Activated CD4-positive, alpha-beta T cell treated with anti-CD3 and anti-CD28 coated beads, Interleukin-2, amount 50 U/mL, for 16 hours (primary cell): ENCODE measurements around the gene ZSCAN10.
A peak's percentile ranks its signal among the peaks of the same experiment; 100 is the strongest.

Source experiments
- DNase-seq: peaks from one replicate; pipeline ENCODE4 v3.0.0-alpha.2; 2020

ZSCAN10 gene

GRCh38 chr16:3101841-3102470 is 2.9 kb upstream of the ZSCAN10 start:
- DNase-seq, result peak; percentile 54

- DNase-seq, result peak; percentile 80
Measured at GRCh38 chr16:3101018-3101840, 2.1 kb upstream of the ZSCAN10 start.

DNA sequence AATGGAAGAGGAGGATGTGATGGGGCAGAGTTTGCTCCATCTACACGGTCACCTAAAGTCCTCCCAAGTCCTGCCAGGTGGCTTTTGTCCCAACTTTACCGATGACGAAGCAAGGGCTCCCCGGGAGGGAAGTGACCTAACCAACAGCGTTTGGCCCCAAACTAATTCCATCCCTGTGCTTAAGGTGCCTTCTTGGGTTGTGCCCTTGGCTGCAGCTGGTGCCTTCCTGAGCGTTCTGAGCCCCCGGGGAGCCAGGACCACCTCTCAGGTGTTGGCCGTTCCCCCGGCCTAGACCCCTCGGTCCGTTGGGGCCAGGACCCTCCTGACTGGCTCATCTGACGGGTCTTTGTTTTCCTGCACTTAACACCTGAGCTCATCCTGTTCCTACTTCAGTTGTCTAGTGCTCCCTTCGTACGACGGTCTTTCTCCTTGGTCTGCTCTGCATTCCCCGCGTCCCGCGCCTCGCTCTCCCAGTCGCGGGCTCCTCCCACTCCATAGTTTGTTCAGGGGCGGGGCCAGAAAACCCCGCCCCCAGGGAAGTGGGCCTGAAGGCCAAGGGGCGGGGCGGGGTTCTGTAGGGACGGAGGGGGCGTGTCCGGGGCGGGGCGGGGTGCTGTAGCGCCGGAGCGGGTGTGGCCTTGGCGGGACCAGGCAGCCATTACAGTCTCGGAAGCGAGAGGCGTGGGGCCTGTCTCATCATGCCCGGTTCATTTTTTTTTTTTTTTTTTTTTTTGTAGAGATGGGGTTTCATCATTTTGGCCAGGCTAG is 822 bp upstream of the ZSCAN10 start:
- peak; percentile 95 for DNase-seq

DNA sequence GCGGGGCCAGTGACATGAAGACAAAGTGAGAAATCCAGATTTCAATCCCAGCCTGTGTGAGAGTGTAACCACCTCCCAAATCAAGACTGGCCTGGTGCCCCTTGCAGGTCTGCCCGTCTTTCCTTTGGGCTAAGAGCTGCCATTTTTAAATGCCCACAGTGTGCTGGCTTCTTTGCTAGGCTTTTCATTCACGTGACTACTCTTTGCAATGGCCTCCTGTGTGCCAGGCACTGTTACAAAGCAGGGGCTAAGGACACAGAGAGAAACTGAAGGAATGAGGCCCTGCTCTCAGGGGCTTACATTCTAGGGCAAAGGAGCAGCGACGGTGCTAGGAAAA is 269 bp upstream of the ZSCAN10 start:
- no peak for DNase-seq

DNA sequence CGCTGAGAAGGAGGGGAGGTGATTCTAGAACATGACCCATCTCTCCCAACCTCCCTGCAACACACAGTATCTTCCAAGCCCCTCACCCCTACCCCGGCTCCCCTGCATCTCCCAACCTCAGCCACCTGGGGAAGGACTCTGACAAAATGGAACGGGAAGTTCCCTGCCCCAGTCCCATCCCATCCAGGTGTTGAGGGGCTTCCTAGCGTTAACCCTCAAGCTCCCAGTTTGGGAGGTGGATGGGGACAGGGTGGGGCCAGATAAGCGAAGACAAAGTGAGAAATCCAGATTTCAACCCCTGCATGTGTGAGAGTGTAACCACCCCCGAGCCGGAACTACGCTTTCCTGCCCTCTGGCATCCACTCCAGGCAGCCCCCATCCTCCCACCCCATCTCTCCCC is 1.8 kb downstream of the ZSCAN10 start:
- no peak for DNase-seq

DNA sequence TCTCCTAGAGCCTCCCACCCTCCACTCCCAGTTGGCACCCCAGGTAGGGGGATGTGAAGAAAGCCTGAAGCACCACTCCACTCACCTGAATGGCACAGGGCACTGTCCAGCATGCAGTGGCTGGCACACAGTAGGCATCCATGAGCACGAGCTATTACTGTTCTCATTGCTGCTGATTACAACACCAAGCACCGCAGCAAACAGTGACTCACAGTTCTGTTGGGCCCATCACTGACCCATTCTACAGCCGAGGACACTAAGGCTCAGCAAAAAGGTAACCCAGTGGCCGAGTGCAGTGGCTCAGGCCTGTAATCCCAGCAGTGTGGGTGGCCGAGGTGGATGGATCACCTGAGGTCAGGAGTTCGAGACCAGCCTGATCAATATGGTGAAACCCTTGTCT is 2.7 kb downstream of the ZSCAN10 start:
- DNase-seq, result no peak

GRCh38 chr16:3095869-3096268 is 3.2 kb downstream of the ZSCAN10 start:
- DNase-seq, result peak; percentile 80

DNA sequence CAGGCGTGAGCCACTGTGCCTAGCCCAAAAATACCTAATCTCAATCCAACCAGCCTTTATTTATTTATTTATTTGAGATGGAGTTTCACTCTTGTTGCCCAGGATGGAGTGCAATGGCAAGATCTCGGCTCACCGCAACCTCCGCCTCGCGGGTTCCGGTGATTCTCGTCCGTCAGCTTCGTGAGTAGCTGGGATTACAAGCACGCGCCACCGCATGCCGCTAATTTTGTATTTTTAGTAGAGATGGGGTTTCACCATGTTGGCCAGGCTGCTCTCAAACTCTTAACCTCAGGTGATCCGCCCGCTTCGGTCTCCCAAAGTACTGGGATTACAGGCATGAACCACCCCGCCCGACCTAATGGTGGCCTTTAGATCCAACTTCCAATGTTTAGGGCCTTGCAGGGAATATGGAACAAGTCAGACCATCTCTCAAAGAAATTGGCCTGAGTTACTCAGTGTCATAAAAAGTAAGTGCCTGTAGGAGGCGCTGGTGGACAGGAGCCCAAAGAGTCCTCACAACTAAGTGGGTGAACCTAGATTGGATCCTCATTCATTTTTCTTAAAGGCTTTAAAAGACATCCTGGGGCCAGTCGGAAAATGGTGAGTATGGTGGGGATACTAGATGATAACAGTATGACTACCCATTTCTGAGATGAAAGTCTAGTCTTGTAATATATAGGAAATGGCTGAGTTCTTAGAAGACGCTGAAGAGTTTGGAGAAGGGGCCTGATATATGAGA is 4.6 kb downstream of the ZSCAN10 start:
- peak; percentile 71 for DNase-seq

DNA sequence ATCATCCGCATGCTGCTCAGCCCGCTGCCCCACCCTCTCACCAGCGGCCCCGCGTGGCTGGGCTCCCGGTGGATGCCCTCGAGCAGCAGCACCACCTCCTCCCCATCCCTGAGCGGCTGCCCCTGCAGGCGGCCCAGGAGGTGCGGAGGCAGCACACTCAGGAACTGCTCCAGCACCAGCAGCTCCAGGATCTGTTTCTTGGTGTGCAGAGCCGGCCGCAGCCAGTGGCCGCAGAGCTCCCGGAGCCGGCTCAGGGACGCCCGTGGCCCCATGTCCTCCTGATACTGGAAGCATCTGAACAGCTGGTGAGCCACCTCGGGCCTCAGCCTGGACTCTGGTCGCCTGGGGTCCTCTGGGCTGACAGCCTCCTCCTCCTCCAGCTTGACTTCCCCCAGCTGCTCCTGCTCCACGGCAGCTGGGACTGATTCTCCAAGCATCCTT is 6.6 kb downstream of the ZSCAN10 start:
- DNase-seq, result no peak

- no peak for DNase-seq
Measured at GRCh38 chr16:3091551-3091950, 7.5 kb downstream of the ZSCAN10 start.

- no peak for DNase-seq
Measured at GRCh38 chr16:3089717-3090592, 9.1 kb downstream of the ZSCAN10 start.

GRCh38 chr16:3088925-3089716 is 10.0 kb downstream of the ZSCAN10 start:
- no peak for DNase-seq

- no peak for DNase-seq
Measured at GRCh38 chr16:3088450-3088849, 10.6 kb downstream of the ZSCAN10 start.

DNA sequence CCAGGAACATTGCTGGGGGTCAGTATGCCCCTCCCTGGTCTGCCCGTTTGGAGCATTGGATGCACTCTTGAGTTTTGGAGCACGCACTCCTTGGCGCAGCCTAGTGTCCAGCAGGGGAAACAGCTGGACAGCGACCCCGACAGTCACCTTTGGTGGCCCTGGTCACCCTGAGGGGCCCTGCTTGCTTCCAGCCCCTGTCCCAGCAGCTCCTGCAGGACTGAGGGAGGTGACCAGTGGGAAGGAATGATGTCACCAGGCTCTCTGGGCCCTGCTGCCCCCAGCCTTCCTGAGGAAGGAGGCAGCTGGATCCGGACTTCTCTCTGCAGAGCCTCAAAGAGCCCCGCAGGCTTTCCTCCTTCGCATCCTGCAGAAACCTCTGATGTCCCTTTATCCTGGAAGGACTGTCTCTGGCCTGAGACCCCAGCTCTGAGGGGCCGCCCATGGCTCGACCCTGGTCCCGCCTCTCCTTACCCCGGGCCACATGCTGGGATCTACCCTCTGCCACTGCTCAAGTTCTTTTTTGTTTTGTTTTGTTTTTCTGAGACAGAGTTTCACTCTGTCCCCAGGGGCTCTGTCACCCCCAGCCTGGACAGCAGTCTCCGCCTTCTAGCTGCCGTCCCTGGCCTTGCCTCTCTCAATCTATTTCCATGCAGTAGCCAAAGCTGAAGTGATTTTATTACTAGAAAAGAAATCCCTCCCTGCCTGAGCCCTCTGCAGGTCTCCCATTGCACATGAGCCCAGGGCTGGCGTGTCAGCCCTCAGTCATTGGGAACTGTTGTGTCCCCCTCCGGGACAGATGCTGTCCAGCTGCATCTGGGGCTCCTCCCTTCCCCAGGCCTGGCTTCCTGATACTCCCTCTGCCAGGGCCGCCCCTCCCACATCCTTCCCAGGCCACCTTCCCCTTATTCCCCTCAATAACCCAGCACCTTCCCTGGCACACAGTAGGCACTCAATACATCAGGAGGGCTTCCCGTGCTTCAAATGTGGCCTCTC is 11.6 kb downstream of the ZSCAN10 start:
- DNase-seq, result no peak

DNA sequence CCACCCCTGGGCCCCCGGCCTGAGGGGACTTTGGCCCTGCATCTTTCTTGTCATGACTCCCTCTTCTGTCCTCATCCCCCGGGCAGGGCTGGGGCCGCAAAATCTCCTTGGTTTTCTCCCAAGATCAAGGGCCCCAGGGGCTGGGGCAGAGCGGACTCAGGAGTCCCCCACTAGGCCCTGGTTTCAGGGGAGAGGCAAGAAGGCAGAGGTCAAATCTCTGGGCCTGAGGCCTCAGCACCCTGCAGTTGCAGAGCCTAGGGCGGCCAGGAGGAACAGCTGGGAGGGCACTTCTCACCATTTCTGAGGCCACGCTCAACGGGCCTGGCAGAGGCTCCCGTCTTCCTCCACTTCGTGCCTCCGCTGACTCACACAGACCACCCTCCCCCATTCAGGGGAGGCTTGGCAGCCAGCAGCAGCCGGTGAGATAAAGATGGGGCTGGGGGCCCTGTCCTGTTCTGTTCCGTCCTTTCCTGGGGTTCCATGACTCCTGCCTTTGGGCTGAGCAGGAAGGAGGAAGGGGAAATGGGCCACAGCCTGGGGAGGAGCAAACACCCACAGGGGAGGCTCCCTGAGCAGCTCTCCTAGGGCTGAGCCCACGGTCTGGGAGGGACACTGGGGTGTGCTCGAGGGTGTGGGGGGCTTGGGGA is 12.4 kb downstream of the ZSCAN10 start:
- no peak for DNase-seq

DNA sequence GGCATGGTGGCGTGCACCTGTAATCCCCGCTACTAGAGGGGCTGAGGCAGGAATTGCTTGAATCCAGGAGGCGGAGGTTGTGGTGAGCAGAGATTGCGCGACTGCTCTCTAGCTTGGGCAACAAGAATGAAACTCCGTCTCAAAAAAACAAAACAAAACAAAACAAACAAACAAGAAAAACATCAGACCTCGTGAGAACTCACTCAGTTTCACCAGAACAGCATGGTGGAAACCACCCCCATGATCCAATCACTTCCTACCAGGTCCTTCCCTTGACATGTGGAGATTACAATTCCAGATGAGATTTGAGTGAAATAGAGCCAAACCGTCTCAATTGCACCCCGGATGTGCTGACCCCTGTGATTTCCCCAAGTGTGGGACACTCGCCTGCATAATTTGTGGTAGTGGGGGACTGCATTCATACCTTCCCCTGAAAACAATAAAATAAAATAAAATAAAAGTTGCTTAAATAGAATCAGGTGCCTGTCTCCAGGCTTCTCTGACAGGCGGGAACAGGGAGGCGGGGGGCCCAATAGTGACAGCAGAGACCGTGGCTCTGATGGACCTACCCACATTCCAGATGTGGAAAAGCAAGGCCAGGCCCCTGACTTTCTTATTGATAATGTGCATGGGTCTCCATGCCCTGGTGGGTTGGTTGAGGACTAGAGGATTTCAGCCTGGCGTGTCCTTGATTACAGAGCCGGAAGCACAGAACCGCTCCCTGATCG is 13.1 kb downstream of the ZSCAN10 start:
- DNase-seq, result no peak

GRCh38 chr16:3084969-3085670 is 14.0 kb downstream of the ZSCAN10 start:
- no peak for DNase-seq

GRCh38 chr16:3084491-3084890 is 14.6 kb downstream of the ZSCAN10 start:
- DNase-seq, result no peak
